ENCODE data around the gene CDH12. TPM values are rescaled to one million over a fixed set of nuclear protein-coding genes. Genes with fewer than 3 reads are reported as not detected.

CDH12 gene
- total and polyA plus RNA-seq, 5 experiments from 2014 or later, result not detected

DNA sequence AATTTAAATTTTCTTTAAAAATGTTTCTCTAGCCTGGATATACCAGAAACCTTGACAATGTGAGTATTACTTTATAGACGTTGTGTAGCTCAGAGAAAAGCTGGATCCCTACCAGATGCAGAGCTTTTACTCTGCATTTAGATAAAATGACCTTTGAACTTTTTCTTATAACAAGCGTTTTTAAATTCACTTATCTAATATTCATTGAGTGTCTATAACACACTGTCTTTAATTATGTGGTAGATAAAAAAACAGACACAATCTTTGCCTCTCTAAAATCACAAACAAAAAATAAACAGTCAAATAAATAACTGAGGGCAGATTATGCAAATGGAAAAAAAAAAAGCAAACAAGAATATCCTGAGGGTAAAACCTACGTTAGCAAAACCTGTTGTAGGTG is 773.6 kb downstream of the CDH12 start:
- H3K4me1 Mint-ChIP-seq, result no peaks in the 10 kb centered on the region
- POLR2A ChIA-PET, result no interaction called here

GRCh38 chr5:22079002-22079401 is 774.1 kb downstream of the CDH12 start:
- no peaks in the 10 kb centered on the region for H3K4me1 Mint-ChIP-seq

More for the DNA sequence above, 773.6 kb downstream of the CDH12 start:
- Mint-ChIP-seq H3K36me3 (no peaks in the 10 kb centered on the region), H3K27me3 (no peaks in the 10 kb centered on the region), H3K27ac (no peak overlapping the region), H3K9me3 (peaks cover 0 to 7% (median 3%) of the 10 kb centered on the region in 9 donors), H3K4me3 (no peak overlapping the region)
- DNase-seq (no peak), ATAC-seq (no peak)

DNA sequence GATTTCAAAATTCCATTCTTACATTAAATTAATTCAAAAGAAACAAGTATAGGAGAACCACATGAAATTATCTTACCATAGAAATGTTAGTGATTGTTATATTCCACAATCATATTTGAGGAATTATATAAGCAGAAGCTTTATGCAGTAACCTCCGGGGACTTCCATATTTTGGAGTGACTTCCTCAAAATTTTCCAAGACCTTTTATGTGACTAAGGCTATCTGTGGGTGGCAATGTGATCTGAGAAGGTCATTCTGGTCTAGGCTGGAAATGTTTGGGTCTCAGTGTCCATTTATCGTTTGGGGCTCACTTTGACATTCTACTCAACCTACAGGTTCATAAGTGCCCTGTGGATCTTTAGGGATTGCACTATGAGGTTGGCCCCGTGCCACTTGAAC is 776.6 kb downstream of the CDH12 start:
- H3K4me3 Mint-ChIP-seq, result no peak overlapping the region
- peaks cover 0 to 13% (median 8%) of the 10 kb centered on the region in 9 donors for H3K9me3 Mint-ChIP-seq
- no peak overlapping the region for H3K27ac Mint-ChIP-seq
- H3K4me1 Mint-ChIP-seq, result no peaks in the 10 kb centered on the region
- H3K27me3 Mint-ChIP-seq, result no peaks in the 10 kb centered on the region
- POLR2A ChIA-PET, result no interaction called here
- ATAC-seq (no peak), DNase-seq (no peak)
- no peaks in the 10 kb centered on the region for H3K36me3 Mint-ChIP-seq

More at GRCh38 chr5:22079002-22079401, 774.1 kb downstream of the CDH12 start:
- no peak overlapping the region for H3K27ac Mint-ChIP-seq
- H3K4me3 Mint-ChIP-seq, result no peak overlapping the region
- POLR2A ChIA-PET, result no interaction called here
- H3K36me3 Mint-ChIP-seq, result no peaks in the 10 kb centered on the region
- peaks cover 0 to 7% (median 3%) of the 10 kb centered on the region in 9 donors for H3K9me3 Mint-ChIP-seq
- ATAC-seq, result no peak
- H3K27me3 Mint-ChIP-seq, result no peaks in the 10 kb centered on the region
- DNase-seq, result no peak

GRCh38 chr5:22070186-22070728 is 782.9 kb downstream of the CDH12 start:
- no peak for ATAC-seq
- Mint-ChIP-seq H3K36me3 (no peaks in the 10 kb centered on the region), H3K4me1 (no peaks in the 10 kb centered on the region), H3K27me3 (no peaks in the 10 kb centered on the region), H3K9me3 (peaks cover 4 to 20% (median 10%) of the 10 kb centered on the region in 9 donors), H3K4me3 (no peak overlapping the region), H3K27ac (no peak overlapping the region)
- DNase-seq, result no peak
- POLR2A ChIA-PET, result no interaction called here

DNA sequence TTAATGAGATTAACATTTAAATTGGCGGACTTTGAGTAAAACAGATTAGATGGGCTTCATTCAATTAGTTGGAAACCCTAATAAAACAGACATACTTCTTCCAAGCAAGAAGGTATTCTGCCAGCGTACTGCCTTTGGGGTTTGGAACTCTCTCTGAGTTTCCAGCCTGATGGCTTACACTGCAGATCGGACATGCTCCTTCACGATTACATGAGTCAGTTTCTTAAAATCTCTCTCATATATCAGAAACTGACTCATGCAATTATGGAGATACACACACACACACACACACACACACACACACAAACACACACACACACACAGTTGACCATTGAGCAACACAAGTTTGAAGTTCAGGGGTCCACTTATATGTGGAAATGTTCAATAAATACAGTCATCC is 789.4 kb downstream of the CDH12 start:
- POLR2A ChIA-PET, result no interaction called here
- H3K4me1 Mint-ChIP-seq, result no peaks in the 10 kb centered on the region
- no peak overlapping the region for H3K4me3 Mint-ChIP-seq
- ATAC-seq (no peak), DNase-seq (no peak)
- H3K9me3 Mint-ChIP-seq, result peaks cover 0 to 25% (median 7%) of the 10 kb centered on the region in 9 donors
- H3K27me3 Mint-ChIP-seq, result no peaks in the 10 kb centered on the region
- H3K27ac Mint-ChIP-seq, result no peak overlapping the region
- H3K36me3 Mint-ChIP-seq, result no peaks in the 10 kb centered on the region

DNA sequence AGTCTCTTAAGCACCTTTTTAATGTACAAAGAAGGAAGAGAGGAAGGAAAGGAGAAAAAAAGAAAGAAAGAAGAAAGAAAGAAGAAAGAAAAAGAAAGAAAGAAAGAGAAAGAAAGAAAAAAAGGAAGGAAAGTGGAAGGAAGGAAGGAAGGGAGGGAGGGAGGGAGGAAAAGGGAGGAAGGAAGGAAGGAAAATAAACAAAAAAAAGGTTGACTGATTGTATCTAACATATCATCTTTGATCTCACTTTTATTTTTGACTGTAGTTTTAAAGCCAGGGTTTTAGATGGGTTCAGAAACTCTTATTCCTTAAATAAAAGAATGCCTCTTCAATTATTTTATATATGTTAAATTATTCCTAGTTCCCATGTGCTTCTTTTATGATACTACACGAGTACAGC is 794.5 kb downstream of the CDH12 start:
- POLR2A ChIA-PET, result no interaction called here
- Mint-ChIP-seq H3K36me3 (no peaks in the 10 kb centered on the region), H3K9me3 (peaks cover 0 to 18% (median 8%) of the 10 kb centered on the region in 9 donors), H3K4me1 (no peaks in the 10 kb centered on the region), H3K27me3 (no peaks in the 10 kb centered on the region), H3K4me3 (no peak overlapping the region), H3K27ac (no peak overlapping the region)
- DNase-seq (no peak), ATAC-seq (no peak)

GRCh38 chr5:22057012-22057411 is 796.1 kb downstream of the CDH12 start:
- H3K36me3 Mint-ChIP-seq, result no peaks in the 10 kb centered on the region
- DNase-seq, result no peak
- no peaks in the 10 kb centered on the region for H3K4me1 Mint-ChIP-seq
- H3K4me3 Mint-ChIP-seq, result no peak overlapping the region
- H3K27ac Mint-ChIP-seq, result no peak overlapping the region
- no peak for ATAC-seq
- POLR2A ChIA-PET, result no interaction called here
- H3K27me3 Mint-ChIP-seq, result no peaks in the 10 kb centered on the region
- H3K9me3 Mint-ChIP-seq, result peaks cover 0 to 16% (median 7%) of the 10 kb centered on the region in 9 donors

- no peak for DNase-seq
- Mint-ChIP-seq H3K4me1 (no peaks in the 10 kb centered on the region), H3K27ac (no peak overlapping the region), H3K4me3 (no peak overlapping the region), H3K9me3 (peaks cover 0 to 16% (median 3%) of the 10 kb centered on the region in 9 donors), H3K27me3 (no peaks in the 10 kb centered on the region), H3K36me3 (no peaks in the 10 kb centered on the region)
- no peak for ATAC-seq
- POLR2A ChIA-PET, result no interaction called here
These were observed 796.5 kb downstream of the CDH12 start for GRCh38 chr5:22056601-22057000.

GRCh38 chr5:22053195-22053594 is 799.9 kb downstream of the CDH12 start:
- Mint-ChIP-seq H3K36me3 (no peaks in the 10 kb centered on the region), H3K27me3 (no peaks in the 10 kb centered on the region), H3K27ac (no peak overlapping the region), H3K4me3 (no peak overlapping the region), H3K4me1 (no peaks in the 10 kb centered on the region), H3K9me3 (peaks cover 0 to 26% (median 9%) of the 10 kb centered on the region in 9 donors)
- POLR2A ChIA-PET, result no interaction called here
- no peak for ATAC-seq
- DNase-seq, result no peak

- ATAC-seq (no peak), DNase-seq (no peak)
- no peak overlapping the region for H3K4me3 Mint-ChIP-seq
- POLR2A ChIA-PET, result no interaction called here
- H3K27ac Mint-ChIP-seq, result no peak overlapping the region
- H3K27me3 Mint-ChIP-seq, result no peaks in the 10 kb centered on the region
- no peaks in the 10 kb centered on the region for H3K36me3 Mint-ChIP-seq
- no peaks in the 10 kb centered on the region for H3K4me1 Mint-ChIP-seq
- H3K9me3 Mint-ChIP-seq, result peaks cover 0 to 27% (median 7%) of the 10 kb centered on the region in 9 donors
These were observed 801.3 kb downstream of the CDH12 start for GRCh38 chr5:22051881-22052280.

DNA sequence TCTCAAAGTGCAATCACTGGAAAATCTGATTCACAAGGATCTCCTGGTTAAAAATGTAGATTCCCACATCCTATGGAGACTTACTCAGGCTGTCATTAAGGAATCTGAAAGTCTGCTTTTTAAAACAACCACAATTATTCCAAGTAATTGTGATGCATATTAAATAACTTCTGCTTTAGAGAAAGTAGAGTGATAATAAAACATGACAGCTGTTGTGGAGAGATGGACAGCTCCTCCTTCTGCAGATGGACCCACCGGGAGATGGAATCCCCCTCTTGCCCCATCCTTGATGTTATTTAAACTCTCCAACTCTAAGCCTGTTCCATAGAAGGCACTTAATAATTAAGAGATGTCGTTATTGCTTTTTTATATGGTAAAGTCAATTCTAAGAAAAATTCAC is 802.2 kb downstream of the CDH12 start:
- Mint-ChIP-seq H3K4me1 (no peaks in the 10 kb centered on the region), H3K4me3 (no peak overlapping the region), H3K27ac (no peak overlapping the region), H3K27me3 (no peaks in the 10 kb centered on the region), H3K36me3 (no peaks in the 10 kb centered on the region), H3K9me3 (peaks cover 0 to 27% (median 5%) of the 10 kb centered on the region in 9 donors)
- no peak for DNase-seq
- POLR2A ChIA-PET, result no interaction called here
- no peak for ATAC-seq

DNA sequence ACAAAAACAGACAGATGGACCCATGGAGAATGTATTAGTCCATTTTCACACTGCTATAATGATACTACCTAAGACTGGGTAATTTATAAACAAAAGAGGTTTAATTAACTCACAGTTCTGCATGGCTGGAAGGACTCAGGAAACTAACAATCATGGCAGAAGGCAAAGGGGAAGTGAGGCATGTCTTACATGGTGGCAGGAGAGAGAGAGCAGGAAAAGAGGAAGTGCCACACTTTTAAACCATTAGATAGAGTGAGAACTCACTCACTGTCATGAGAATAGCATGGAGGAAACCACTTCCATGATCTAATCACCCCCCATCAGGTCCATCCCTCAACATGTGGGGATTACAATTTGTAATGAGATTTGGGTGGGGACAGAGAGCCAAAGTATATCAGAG is 808.9 kb downstream of the CDH12 start:
- Mint-ChIP-seq H3K9me3 (peaks cover 5 to 48% (median 10%) of the 10 kb centered on the region in 9 donors), H3K4me3 (no peak overlapping the region)

GRCh38 chr5:22036061-22036460 is 817.1 kb downstream of the CDH12 start:
- no peak for DNase-seq
- H3K4me3 Mint-ChIP-seq, result no peak overlapping the region
- ATAC-seq, result no peak
- H3K27ac Mint-ChIP-seq, result no peak overlapping the region
- H3K36me3 Mint-ChIP-seq, result no peaks in the 10 kb centered on the region
- peaks cover 0 to 27% (median 13%) of the 10 kb centered on the region in 9 donors for H3K9me3 Mint-ChIP-seq
- no peaks in the 10 kb centered on the region for H3K27me3 Mint-ChIP-seq
- H3K4me1 Mint-ChIP-seq, result no peaks in the 10 kb centered on the region
- POLR2A ChIA-PET, result no interaction called here

More for the DNA sequence above, 808.9 kb downstream of the CDH12 start:
- no peak for ATAC-seq
- POLR2A ChIA-PET, result no interaction called here
- no peaks in the 10 kb centered on the region for H3K27me3 Mint-ChIP-seq
- H3K4me1 Mint-ChIP-seq, result no peaks in the 10 kb centered on the region
- H3K36me3 Mint-ChIP-seq, result no peaks in the 10 kb centered on the region
- DNase-seq, result no peak
- no peak overlapping the region for H3K27ac Mint-ChIP-seq

DNA sequence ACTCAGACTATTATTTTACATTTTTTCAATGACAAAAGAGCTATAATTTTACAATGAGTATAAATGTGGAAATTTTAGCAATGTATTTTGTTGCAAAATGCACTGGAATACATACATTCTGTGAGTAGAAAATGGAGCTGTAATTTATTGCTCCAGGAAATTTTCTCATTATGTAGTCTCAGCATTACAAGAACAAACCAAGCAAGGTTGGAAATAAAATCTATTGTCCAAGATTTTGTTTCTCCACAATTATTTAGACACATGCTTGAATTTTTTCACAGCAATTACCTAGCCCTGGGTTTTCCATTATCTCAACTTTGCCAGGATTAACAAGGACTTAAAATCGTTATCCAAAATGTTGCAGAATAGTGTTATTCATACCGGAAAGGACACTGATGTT is 820.1 kb downstream of the CDH12 start:
- H3K9me3 Mint-ChIP-seq, result peaks cover under 1 to 12% (median 5%) of the 10 kb centered on the region in 9 donors
- H3K27ac Mint-ChIP-seq, result no peak overlapping the region
- POLR2A ChIA-PET, result no interaction called here
- no peaks in the 10 kb centered on the region for H3K4me1 Mint-ChIP-seq
- no peak for DNase-seq
- H3K36me3 Mint-ChIP-seq, result no peaks in the 10 kb centered on the region
- H3K27me3 Mint-ChIP-seq, result no peaks in the 10 kb centered on the region
- H3K4me3 Mint-ChIP-seq, result no peak overlapping the region
- ATAC-seq, result no peak

Data from naive thymus-derived CD8-positive, alpha-beta T cell (primary cell).